HFFc6 (cell line): ENCODE measurements around the gene PCYT1B. TPM values are rescaled to one million over a fixed set of nuclear protein-coding genes. Genes with fewer than 3 reads are reported as not detected.

Experiments
- DNase-seq: peaks from one replicate; pipeline ENCODE4 v3.0.0-alpha.2; 2018
- H3K27ac Mint-ChIP-seq: 2 replicates; pipeline ENCODE4 v1.8.0; 2020; ENCODE audit warnings: mild to moderate bottlenecking, mixed read lengths
- H3K27me3 Mint-ChIP-seq: 2 replicates; pipeline ENCODE4 v1.8.0; 2021; ENCODE audit warnings: mild to moderate bottlenecking, moderate library complexity, mixed read lengths; ENCODE audit not compliant: insufficient read depth
- H3K36me3 Mint-ChIP-seq: 2 replicates; pipeline ENCODE4 v1.8.0; 2021; ENCODE audit warnings: low read depth, mixed read lengths
- H3K4me1 Mint-ChIP-seq: 2 replicates; pipeline ENCODE4 v1.8.0; 2020; ENCODE audit warnings: low read depth, mixed read lengths
- H3K4me3 Mint-ChIP-seq: 2 replicates; pipeline ENCODE4 v1.8.0; 2020; ENCODE audit warnings: mild to moderate bottlenecking, moderate library complexity, mixed read lengths
- H3K9me3 Mint-ChIP-seq: 2 replicates; pipeline ENCODE4 v1.8.0; 2020; ENCODE audit warnings: mild to moderate bottlenecking, mixed read lengths
- total RNA-seq, 6 experiments: library from RNA; stranded (reverse); fragmentation: NEBNext Ultra II Directional; extraction: Animal tissue kit (Norgen Biotek cat#: 25700); gene quantifications; 2 replicates in 1 of 6; 3 replicates in 5 of 6; pipeline ENCODE4 v1.2.3, GENCODE V29; 2021
- TF ChIP-seq, protein P1 (sequence below): fragments of 200-600 bp; sonication (generic); IDR thresholded peaks from 2 replicates; pipeline ENCODE4 v1.5.0; 2021; ENCODE audit warnings: antibody characterized with exemption, mild to moderate bottlenecking

The PCYT1B gene
- total RNA-seq, 6 experiments from 2014 or later: not detected

DNA sequence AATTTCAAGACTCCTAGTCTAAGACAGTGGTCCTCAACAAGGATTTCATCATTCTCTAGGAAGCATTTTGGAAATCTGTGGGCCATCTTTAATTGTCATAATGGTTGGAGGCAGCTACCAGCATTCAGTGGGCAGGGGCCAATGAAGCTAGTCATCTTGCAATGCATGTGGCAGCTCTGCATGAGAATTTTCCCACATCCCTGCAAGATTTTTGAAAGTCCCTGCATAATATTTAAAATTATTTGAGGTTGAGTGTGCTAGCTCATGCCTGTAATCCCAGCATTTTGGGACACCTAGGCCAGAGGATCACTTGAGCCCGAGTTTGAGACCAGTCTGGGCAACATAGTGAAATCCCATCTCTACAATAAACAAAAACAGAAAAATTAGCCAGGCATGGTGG, 44.0 kb downstream of the PCYT1B start:
- TF ChIP-seq, protein P1, sequence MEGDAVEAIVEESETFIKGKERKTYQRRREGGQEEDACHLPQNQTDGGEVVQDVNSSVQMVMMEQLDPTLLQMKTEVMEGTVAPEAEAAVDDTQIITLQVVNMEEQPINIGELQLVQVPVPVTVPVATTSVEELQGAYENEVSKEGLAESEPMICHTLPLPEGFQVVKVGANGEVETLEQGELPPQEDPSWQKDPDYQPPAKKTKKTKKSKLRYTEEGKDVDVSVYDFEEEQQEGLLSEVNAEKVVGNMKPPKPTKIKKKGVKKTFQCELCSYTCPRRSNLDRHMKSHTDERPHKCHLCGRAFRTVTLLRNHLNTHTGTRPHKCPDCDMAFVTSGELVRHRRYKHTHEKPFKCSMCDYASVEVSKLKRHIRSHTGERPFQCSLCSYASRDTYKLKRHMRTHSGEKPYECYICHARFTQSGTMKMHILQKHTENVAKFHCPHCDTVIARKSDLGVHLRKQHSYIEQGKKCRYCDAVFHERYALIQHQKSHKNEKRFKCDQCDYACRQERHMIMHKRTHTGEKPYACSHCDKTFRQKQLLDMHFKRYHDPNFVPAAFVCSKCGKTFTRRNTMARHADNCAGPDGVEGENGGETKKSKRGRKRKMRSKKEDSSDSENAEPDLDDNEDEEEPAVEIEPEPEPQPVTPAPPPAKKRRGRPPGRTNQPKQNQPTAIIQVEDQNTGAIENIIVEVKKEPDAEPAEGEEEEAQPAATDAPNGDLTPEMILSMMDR: no peak
- H3K9me3 Mint-ChIP-seq: no peaks in the 10 kb centered on the region
- no peaks in the 10 kb centered on the region for H3K36me3 Mint-ChIP-seq
- H3K27me3 Mint-ChIP-seq: no peaks in the 10 kb centered on the region; the same call in 1 of the 2 replicates
- no peak overlapping the region for H3K27ac Mint-ChIP-seq
- no peak for DNase-seq
- H3K4me3 Mint-ChIP-seq: no peak overlapping the region
- H3K4me1 Mint-ChIP-seq: no peaks in the 10 kb centered on the region

DNA sequence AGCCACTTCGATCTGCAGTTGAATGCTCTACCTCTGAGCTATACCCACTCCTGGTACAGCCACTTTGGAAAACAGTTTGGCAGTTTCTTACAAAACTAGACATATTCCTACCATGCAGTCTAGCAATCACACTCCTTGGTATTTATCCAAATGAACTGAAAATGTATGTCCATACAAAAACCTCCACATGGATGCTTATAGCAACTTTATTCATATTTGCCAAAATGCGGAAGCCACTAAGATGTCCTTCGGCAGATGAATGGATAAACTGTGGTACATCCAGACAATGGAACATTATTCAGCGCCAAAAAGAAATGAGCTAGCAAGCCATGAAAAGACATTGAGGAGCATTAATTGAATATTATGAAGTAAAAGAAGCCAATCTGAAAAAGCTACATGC, 45.3 kb downstream of the PCYT1B start:
- Mint-ChIP-seq H3K9me3 (no peaks in the 10 kb centered on the region), H3K4me1 (no peaks in the 10 kb centered on the region), H3K4me3 (no peak overlapping the region), H3K27me3 (no peaks in the 10 kb centered on the region; the same call in 1 of the 2 replicates), H3K36me3 (no peaks in the 10 kb centered on the region), H3K27ac (no peak overlapping the region)
- DNase-seq: no peak
- TF ChIP-seq, protein P1: no peak

DNA sequence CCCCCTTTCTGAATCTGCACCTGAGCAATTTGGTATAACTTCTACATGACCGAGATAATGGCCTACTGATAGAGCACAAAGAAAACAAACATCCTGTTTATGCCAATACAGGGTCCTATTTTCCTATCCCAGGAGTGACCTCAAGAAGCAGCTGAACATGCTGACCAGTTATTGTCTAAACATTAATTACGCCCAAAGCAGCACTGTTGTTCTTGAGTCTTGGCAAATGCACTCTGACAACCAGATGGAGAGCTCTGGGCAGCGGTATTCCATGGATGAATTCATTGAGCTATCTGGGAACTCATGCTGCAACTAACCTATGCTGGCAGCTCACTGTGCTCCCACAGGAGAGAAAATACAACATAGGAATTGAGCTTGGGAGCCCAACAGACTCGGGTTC, 52.6 kb downstream of the PCYT1B start:
- TF ChIP-seq, protein P1: no peak
- no peak for DNase-seq
- H3K27ac Mint-ChIP-seq: no peak overlapping the region
- no peak overlapping the region for H3K4me3 Mint-ChIP-seq
- H3K9me3 Mint-ChIP-seq: no peaks in the 10 kb centered on the region; the same call in 1 of the 2 replicates
- no peaks in the 10 kb centered on the region for H3K4me1 Mint-ChIP-seq
- H3K27me3 Mint-ChIP-seq: peaks cover 6% of the 10 kb centered on the region
- H3K36me3 Mint-ChIP-seq: no peaks in the 10 kb centered on the region

DNA sequence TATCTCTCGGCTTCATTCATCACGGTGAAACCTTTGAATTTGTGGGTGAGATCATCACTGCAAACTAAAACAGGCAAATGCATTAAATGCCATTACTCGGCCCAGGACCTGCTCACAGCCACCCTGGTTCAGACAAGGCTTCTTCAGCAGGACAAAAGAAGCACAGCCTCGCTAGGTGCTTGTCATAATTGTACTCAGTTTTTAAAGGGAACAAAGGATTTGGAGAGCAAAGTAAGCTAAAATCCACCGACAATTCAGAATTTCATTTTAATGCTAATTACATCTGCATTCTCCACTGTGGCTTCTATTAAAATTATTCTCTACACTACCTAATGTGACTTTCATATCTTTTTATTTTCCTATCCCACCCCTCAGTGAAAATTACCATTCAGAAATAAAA, 57.0 kb downstream of the PCYT1B start:
- no peak overlapping the region for H3K4me3 Mint-ChIP-seq
- no peaks in the 10 kb centered on the region for H3K36me3 Mint-ChIP-seq
- no peak overlapping the region for H3K27ac Mint-ChIP-seq

DNA sequence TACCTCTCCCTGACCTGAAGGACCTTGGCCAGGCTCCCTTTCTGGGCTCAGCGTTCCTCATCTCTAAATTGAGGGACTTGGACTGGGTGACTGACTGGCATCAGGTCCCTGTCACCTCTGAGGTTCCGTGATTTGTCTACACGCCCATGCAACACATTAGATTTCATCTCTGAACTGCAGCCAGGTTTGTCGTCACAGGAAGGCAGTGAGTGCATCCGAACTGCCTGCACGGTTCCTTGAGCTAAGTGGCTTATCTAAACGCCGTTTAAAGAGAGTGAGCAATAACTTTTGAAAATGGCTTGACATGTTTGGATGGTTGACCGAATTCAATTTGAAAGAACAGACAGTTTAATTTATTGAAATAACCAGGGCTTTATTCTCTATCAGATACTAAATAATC, 70.1 kb downstream of the PCYT1B start:
- Mint-ChIP-seq H3K4me3 (no peak overlapping the region), H3K36me3 (no peaks in the 10 kb centered on the region), H3K4me1 (no peaks in the 10 kb centered on the region), H3K27ac (no peak overlapping the region), H3K27me3 (peaks cover 1% of the 10 kb centered on the region; the same call in 1 of the 2 replicates), H3K9me3 (no peaks in the 10 kb centered on the region)
- DNase-seq: no peak
- TF ChIP-seq, protein P1: no peak

More for the DNA sequence above, 57.0 kb downstream of the PCYT1B start:
- no peaks in the 10 kb centered on the region for H3K4me1 Mint-ChIP-seq
- no peaks in the 10 kb centered on the region; the same call in 1 of the 2 replicates for H3K9me3 Mint-ChIP-seq
- DNase-seq: no peak
- TF ChIP-seq, protein P1: no peak
- H3K27me3 Mint-ChIP-seq: peaks cover 6% of the 10 kb centered on the region

DNA sequence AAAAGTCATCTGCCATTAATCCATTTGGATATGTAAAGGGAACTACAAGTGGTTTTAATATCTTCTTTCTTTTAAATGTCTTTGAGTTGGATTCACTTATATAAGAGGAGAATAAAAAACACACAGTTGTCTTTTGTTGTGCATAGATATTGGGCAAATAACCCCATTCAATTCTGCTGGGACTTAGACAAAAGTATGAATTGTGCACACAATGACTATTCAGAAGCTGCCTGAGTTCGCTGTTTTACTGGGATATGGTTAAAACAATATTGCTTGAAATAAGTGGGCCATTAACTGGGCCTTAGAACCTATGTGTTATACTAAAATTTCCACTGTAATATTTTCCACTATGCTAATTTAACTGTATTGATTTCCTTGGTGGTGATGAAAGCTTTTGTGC, 71.7 kb downstream of the PCYT1B start:
- H3K27me3 Mint-ChIP-seq: peaks cover 1% of the 10 kb centered on the region; the same call in 1 of the 2 replicates
- TF ChIP-seq, protein P1: no peak
- H3K9me3 Mint-ChIP-seq: no peaks in the 10 kb centered on the region
- no peak overlapping the region for H3K27ac Mint-ChIP-seq
- H3K4me1 Mint-ChIP-seq: no peaks in the 10 kb centered on the region
- DNase-seq: no peak
- H3K4me3 Mint-ChIP-seq: no peak overlapping the region
- H3K36me3 Mint-ChIP-seq: no peaks in the 10 kb centered on the region
